ENCODE measurements around the gene EDEM1.

GRCh38 chr3:5160321-5160720 is 27.2 kb upstream of the EDEM1 start:
- TF ChIP-seq CTCF (IDR thresholded peaks at IDR 0.05): no peak
- TF ChIP-seq EP300 (IDR thresholded peaks at IDR 0.05): no peak
- TF ChIP-seq POLR2A (IDR thresholded peaks at IDR 0.05): no peak

Measured in tibial nerve (tissue), 4 donors.